HG03520 (cell line): ENCODE results near the gene TMEM135.
A peak's percentile ranks its signal among the peaks of the same experiment; 100 is the strongest.
"Not testable (repeated sequence)": the region's sequence is repeated elsewhere in the genome, so short reads cannot be mapped to it uniquely, and the experiment has no call there.

ENCODE experiments used
- ATAC-seq: cut with Tn5 transposase; IDR thresholded peaks from one replicate; pipeline ENCODE4 v1.9.1; 2021; ENCODE audit warnings: mild to moderate bottlenecking, moderate library complexity; ENCODE audit not compliant: unreplicated experiment

TMEM135 gene

GRCh38 chr11:87037450-87038234 lies at the start of gene TMEM135:
TSS of gene TMEM135 (plus strand) at chr11:87037934. CDS start at chr11:87038046, 112 bp downstream.
- peak; percentile 98 for ATAC-seq

DNA sequence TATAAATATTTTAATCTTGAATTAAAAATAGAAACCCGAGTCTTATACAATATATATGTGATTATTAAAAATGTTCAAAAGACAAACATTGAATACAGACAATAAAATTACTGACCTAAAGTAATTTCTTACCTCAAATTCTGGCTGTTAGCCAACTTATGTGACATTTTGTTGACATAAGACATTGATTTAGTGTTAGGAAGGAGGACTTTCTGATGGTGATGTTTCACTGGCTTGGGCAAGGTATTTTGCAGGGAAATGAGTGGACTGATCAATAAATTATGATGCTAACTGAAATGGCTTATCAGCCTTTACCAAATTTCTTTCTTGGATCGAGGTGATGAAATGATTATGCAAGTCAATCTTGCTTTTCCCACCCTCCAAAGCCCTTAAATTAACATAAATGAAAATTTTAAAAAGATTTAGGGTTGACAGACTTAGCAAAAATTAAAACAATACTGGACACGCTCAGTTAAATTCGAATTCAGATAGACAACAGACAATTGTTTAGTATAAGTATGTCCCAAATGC lies 49.3 kb upstream of the TMEM135 start:
- no peak for ATAC-seq

- no peak for ATAC-seq
Measured at GRCh38 chr11:86990031-86990430, 47.7 kb upstream of the TMEM135 start.

DNA sequence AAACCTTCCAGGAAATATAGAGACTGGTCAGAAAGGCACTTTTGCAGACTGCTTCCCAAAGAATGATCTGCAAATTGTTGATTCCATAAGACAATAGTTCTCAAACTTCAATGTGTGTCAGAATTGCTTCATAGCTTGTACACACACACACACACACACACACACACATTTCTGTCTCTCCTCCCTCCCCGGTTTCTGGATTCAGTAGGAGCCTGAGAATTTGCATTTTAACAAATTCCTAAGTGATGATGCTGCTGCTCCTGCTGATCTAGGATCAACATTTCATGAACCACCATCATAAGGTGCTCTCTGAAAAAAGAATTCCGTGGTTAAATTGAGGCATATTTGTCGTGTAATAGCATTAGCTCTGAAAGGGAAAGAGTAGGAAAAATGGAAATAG lies 47.2 kb upstream of the TMEM135 start:
- ATAC-seq: no peak

DNA sequence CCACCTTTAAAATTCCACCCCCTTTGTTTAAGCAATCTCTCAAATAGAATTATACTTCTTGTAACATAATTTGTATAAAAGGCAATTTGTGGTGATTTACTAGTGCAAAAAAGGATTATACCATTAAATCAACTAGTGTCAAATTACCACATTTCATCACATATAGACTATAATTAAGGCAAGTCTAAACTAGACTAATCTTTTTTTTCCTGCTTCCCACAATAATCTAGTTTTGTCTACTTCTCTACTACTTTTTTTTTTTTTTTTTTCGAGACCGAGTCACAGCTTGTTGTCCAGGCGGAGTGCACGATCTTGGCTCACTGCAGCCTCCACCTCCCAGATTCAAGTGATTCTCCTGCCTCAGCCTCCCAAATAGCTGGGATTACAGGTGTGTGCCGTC lies 46.4 kb upstream of the TMEM135 start:
- no peak for ATAC-seq

- not testable (repeated sequence) for ATAC-seq
Measured at GRCh38 chr11:86992340-86992739, 45.4 kb upstream of the TMEM135 start.

GRCh38 chr11:86993031-86993430 lies 44.7 kb upstream of the TMEM135 start:
- no peak for ATAC-seq

- ATAC-seq: no peak
Measured at GRCh38 chr11:86996953-86997570, 40.7 kb upstream of the TMEM135 start.

- no peak for ATAC-seq
Measured at GRCh38 chr11:86999388-86999787, 38.3 kb upstream of the TMEM135 start.

GRCh38 chr11:86999859-87000753 lies 37.6 kb upstream of the TMEM135 start:
- no peak for ATAC-seq

DNA sequence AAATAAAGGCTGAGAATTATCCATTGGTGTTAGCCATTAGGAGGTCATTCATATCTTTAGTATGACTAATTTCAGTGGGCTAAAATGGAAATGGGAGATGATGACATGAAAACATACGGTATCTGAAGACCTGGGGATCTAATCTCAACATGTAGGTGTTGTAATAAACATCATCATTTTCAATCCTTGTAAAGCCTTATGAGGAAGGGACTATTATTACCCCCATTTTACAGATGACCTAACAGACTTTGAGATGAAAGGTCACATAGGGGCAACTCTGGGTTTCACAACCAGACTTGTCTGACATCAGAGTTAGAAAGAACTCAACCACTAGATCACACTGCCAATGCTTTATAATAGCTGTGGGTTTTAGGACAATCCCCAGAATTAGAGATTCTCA lies 34.8 kb upstream of the TMEM135 start:
- ATAC-seq: no peak

- ATAC-seq: not testable (repeated sequence)
Measured at GRCh38 chr11:87004281-87004680, 33.5 kb upstream of the TMEM135 start.

- no peak for ATAC-seq
Measured at GRCh38 chr11:87005569-87005921, 32.2 kb upstream of the TMEM135 start.

DNA sequence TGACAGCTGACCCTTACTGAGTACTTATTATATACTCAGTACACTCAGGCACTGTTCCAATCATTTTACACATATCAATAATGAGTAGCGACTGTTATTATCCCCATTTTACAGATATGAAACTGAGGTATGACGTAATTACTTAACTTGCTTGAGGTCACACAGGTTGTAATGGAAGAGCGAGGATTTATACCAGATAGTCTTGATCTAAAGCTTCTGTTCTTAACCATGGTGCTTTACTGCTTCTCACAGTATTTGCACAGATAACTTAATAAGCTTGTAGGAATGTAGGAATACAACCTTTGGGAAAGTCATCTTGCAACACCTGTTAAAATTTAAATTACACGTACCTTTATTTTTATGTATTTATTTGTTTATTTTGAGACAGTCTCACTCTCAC lies 31.7 kb upstream of the TMEM135 start:
- no peak for ATAC-seq

GRCh38 chr11:87007963-87008362 lies 29.8 kb upstream of the TMEM135 start:
- no peak for ATAC-seq

GRCh38 chr11:87012089-87012488 lies 25.6 kb upstream of the TMEM135 start:
- no peak for ATAC-seq

DNA sequence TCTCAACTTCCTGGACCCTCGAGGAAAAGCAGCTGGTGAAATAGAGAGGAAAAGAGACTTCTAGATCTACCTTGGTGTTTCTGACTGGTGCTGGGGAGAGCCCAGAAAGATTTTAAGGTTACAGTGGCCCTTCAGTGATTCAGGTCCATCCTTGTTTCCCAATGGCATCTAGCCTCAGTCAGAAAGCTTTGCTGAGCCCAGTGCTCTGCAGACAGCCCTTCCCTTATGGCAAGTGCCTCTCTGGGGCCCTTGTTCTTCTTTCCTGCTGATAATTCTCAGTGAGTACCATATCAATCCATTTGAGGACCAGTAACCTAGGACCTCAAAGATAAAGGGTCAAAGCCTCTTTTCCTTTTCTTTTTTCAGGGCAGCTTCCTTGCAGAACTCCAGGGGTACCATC lies 25.1 kb upstream of the TMEM135 start:
- no peak for ATAC-seq

- no peak for ATAC-seq
Measured at GRCh38 chr11:87013912-87014825, 23.6 kb upstream of the TMEM135 start.

DNA sequence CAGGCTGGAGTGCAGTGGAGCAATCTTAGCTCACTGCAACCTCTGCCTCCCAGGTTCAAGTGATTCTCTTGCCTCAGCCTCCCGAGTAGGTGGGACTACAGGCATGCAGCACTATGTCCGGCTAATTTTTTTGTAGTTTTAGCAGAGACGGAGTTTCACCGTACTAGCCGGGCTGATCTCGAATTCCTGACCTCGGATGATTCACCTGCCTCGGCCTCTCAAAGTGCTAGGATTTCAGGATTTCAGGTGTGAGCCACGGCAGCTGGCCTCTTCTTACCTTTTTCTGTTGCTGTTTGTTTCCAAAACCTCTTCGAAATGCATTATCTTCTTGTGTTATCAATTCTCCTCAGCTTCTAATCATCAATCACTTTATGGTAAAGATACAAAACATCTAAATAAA lies 22.1 kb upstream of the TMEM135 start:
- no peak for ATAC-seq

- ATAC-seq: no peak
Measured at GRCh38 chr11:87019613-87020271, 18.0 kb upstream of the TMEM135 start.
